ENCODE results near the gene SRRM5.
"Not testable (repeated sequence)": the region's sequence is repeated elsewhere in the genome, so short reads cannot be mapped to it uniquely, and the experiment has no call there.

Gene SRRM5

DNA sequence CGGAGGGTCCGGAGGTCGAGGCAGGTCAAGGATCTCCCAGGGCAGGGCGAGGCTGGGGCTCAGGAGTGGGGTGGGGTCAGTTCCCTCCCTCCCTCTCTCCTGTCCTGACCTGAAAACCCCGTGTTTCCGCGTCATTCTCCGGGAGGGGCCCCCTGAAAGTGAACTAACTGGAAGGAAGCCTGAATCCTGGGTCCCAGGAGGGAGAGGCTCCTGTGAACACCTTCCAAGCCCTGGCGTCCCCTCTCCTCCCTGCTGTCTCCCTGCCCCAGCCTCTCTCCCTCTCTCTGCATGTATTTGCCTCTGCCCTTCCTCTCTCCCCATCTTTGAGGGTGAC is 28.5 kb downstream of the SRRM5 start:
- DNase-seq, result no peak

DNA sequence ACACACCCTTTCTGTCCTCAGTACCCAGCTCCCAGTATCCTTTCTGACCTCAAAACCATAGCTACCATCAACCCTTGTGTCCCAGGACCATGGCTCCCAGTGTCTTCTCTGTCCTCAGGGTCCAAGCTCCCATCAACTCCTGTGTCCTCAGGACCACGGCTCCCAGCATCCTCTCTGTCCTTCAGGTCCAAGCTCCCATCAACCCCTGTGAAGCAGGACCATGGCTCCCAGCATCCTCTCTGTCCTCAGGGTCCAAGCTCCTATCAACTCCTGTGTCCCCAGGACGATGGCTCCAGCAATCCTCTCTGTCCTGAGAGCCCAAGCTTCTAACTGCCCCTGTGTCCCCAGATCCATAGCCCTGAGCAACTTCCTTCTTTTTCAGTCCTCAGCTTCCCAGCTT is 29.4 kb downstream of the SRRM5 start:
- no peak for DNase-seq

DNA sequence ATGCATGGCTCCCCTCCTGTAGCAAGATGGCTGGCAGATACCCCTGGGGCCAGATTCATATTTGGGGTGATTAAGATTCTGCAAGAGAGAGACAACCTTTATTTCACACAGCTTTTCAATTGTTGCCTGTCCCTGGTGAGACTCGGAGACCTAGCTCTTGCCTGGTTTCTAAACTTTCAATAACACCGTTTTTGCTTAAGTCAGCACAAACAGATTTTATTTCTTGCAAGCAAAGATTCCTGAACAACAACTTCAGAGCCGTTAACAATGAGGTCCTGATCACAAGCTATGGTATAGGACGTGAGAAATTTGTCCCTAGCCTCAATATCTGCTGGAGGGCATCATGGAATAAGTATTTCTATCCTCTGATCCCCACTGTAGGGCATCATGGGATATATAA is 30.6 kb downstream of the SRRM5 start:
- DNase-seq, result no peak

DNA sequence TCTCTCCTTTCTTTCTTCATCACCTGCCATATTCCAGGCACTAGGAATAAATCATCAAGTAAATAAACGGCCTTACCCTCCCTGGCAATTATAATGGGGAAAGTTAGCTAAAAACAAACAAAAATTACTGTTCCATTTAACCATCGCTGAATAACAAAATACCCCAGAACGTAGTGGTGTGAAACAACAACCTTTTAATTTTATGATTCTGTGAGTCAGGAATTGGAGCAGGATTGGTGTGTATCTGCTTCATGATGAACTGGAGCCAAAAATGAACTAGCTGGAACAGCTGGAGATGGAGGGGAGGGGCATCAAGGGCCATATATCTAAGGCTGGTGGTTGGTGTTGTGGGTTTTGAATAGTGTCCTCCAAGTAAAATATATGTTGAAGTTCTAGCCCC is 31.4 kb downstream of the SRRM5 start:
- no peak for DNase-seq

DNA sequence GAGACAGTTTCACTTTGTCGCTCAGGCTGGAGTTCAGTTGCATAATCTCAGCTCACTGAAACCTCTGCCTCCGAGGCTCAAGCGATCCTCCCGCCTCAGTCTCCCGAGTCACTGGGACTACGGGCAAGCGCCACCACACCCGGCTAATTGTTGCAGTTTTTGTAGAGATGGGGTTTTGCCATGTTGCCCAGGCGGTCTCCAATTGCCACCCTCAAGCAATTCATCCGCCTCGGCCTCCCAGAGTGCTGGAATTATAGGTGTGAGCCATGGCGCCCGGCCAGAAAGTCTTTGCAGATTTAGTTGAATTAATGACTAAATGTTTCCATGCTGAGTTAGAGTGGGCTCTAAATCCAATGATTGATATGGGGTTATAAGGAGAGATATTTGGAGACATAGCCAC is 32.3 kb downstream of the SRRM5 start:
- no peak for DNase-seq

DNA sequence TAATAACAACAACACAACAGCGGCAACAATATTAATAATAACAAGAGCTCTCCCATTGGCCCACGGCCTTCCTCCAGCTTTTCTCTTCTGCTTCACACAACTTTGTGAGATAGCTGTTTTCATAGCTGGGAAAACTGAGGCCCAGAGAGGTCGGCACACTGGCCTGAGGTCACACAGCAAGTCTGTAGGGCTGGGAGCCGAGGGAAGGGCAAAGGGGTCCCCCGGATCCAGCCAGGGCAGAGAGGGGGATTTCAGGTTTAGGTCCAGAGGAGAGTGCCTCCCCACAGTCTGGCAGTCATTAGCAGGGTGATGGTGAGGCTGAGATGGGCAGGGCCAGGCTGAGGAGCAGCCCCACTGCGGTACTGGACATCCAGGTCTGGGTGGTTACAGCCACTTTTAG is 36.7 kb downstream of the SRRM5 start:
- DNase-seq, result no peak

DNA sequence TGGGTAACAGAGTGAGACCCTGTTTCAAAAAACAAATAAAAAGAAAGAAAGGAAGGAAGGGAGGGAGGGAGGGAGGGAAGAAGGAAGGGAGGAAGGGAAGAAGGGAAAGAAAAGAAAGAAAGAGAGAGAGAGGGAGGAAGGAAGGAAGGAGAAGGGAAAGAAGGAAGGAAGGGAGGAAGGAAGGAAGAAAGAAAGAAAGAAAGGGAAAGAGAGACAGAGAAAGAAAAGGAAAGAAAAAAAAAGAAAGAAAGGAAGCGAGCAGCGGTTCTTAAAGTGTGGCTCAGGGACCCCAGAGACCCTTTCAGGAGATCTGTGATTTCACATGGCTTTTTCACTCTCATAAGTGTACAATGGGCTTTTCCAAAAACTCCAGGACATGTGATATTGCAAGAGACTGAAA is 37.6 kb downstream of the SRRM5 start:
- no peak for DNase-seq

DNA sequence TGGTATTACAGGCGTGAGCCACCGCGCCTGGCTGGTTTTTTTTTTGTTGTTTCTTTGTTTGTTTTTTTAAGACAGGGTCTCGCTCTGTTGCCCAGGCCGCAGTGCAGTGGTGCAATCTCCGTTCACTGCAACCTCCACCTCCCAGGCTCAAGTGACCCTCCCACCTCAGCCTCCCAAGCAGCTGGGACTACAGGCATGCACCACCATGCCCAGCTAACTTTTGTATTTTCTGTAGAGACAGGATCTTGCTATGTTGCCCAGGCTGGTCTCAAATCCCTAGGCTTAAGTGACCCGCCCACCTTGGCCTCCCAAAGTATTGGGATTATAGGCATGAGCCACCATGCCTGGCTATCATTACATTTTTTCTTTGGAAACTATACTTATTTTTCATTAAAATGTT is 38.4 kb downstream of the SRRM5 start:
- DNase-seq, result not testable (repeated sequence)

DNA sequence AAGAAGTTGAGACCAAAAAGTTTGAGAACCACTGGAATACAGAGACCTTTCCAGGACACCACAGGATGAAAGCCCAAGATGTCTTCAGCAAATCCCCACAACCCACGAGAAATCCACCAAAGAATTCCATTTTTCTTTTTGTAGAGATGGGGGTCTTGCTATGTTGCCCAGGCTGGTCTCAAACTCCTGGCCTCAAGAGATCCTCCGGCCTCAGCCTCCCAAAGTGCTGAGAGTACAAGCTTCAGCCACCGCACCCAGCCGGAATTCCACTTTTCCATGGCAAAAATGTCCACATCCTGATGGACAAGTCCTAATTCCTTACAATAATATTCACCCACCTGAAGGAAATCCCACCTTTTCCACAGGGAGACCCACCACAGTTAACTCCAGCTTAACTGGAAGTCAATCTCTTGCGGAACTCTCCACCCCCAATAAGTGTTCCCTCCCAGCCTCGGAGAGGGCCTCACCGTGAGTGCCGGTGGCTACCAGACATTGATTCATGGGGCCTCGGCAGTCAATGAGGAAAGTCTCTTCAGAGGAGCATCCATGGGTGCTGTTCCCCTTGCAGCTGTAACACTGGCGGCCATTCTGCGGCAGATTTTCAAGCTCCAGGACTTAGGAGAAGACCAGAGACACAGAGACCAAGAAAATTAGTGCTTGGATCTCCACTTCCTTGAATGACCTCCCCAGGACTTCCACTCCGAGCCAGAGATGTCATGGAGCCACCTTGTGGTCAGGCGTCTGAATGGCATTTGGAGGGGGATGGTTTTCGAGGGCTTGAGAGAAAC is 40.1 kb downstream of the SRRM5 start:
- DNase-seq, result no peak

DNA sequence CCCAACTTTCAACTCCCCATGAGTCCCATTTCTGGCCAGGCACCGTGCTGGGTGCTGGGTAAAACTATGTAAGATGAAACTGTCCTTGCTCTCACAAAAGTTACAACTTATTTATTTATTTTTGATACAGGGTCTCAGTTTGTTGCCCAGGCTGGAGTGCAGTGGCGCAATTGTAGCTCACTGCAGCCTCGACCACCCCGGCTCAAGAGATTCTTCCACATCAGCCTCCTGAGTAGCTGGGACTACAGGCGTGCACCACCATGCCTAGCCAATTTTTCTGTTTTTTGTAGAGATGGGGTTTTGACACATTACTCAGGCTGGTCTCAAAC is 40.6 kb downstream of the SRRM5 start:
- no peak for DNase-seq

DNA sequence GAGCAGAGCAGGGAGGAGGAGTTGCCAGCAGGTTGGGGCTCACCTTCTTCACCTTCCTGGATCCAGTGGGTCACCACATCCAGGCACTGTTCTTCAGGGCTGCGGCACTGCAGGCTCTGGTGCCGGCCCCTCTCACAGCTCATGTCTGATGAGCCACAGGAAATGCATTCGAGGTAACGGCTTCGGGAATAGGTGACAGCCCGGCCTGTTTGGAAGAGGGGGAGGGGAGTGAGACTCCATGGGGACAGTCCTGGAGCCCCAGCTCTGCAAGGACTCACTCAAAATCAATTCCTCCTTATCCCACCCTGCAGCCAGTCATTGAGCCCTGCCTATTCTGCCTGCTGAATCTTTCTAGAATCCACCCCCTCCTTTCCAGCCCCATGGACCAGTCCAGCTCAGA is 44.5 kb downstream of the SRRM5 start:
- DNase-seq, result no peak

DNA sequence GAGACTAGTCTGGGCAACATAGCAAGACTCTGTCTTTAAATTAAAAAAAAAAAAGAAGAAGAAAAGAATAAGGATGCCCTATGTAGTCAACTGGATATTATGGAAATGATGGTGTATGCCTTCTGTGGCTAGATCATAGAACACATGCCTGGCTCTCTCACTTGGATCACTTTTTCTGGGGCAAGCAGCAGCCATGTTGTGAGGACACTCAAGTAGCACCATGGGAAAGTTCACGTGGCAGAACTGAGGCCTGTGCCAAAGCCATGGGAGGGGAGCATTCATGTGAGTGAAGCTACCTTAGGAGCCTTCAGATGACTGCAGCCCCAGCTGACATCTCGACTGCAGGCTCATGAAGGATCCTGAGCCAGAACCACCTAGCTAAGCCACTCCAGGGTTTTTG is 46.1 kb downstream of the SRRM5 start:
- DNase-seq, result no peak

DNA sequence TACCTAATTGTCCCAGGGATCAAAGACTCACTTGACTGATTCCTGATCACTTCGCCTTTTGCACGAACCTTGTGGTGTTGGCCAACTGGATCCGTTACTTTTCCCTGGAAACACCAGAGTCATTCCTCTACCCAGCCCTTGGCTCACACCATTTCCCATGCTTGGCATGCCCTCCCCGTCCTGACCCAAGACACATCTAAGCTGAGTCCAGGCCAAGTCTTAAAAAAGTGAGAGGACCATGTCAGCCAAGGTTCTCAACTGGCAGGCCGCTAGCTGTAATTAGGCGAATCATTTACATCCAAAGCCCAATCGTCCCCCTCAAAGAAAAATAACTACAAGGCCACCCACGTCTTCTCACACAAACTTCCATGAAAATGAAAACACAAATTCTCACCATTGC is 46.6 kb downstream of the SRRM5 start:
- no peak for DNase-seq

DNA sequence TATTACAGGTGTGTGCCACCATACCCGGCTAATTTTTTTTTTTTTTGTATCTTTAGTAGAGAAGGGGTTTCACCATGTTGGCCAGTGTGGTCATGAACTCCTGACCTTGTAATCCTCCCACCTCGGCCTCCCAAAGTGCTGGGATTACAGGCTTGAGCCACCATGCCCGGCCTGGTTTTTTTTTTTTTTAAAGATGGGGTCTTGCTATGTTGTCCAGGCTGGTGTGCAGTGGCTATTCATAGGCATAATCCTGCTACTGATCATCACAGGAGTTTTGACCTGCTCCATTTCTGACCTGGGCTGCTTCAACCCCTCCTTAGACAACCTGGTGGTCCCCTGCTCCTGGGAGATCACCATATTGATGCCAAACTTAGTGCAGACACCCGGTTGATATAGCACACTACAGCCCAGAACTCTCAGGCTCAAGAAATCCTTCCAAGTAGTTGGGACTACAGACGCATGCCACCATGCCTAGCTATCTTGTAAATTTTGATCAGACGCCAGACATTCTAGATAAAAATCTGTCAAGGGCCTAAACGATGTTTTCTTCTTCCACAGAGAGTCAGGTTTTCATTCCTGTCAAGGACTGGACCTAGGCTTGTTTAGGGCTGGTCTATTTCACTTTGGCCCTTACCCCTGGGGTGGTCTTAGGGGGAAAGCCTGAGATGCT is 48.5 kb downstream of the SRRM5 start:
- DNase-seq, result no peak

DNA sequence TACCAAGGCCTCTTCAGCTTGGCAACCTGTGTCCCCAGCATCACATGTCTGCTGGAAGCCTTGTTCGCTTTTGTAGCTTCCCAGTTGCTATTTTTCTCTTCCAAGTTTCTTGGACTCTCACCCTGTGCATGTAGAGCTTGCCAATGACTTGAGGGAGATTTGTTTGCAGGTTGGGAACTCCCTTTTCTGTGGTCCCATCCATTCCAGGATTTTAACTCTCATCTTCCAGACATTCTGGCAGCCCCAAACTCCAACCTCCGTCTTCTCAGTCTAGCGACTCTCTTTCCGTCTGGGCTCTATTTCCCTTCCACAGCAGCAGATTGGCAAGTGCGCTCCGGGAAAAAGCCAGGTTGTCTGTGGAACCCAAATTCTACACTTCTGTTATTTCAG is 49.1 kb downstream of the SRRM5 start:
- DNase-seq, result no peak

DNA sequence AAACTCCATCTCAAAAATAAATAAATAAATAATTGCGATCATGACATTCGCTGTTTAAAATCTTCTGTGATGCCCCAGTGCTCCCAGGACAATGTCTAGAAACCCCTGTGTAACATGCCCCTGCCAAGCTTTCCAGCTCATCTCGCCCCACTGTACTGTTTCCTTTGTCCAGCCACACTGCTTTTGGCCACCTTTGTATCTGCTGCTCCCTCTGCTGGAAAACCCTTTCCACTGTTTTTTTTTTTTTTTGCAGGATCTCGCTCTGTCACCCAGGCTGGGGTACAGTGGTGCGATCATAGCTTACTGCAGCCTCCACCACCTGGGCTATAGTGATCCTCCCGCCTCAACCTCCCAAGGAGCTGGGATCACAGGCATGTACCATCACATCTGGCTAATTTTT is 50.6 kb downstream of the SRRM5 start:
- no peak for DNase-seq

DNA sequence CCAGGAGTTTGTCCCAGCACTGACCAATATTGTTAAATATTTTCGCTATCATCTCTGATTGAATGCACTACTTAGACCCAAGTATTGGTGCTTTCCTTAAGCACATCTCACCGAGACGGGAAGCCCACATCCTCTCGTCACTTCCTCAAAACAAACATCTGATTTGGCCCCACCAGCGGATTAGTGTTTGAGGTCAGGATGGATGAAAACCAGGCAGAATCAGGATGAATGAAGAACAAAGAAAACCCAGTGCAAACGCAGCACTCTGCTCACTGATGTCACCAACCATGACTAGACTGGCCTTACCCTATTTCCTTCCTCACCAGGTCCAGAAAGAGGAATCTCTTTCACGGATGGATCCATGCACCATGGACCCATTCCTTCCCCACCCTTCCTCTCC is 52.1 kb downstream of the SRRM5 start:
- DNase-seq, result peak; percentile 39
